Thyroid gland (tissue), 4 donors: Measurements from ENCODE around the gene COMT. TPM values are rescaled to one million over a fixed set of nuclear protein-coding genes. Genes with fewer than 3 reads are reported as not detected.

Source experiments
- DNase-seq, 2 donors: peaks; one replicate each; pipeline ENCODE4 v3.0.0-alpha.2; 2019
- H3K27ac ChIP-seq, 3 donors: fragments of 200-600 bp; sonication (generic); 1 replicate in 2 of 3; 2 replicates in 1 of 3; pipeline ENCODE4 v1.5.1; 2016 to 2019; ENCODE audit warnings: mild to moderate bottlenecking in 1 of 3, moderate library complexity in 1 of 3
- H3K27me3 ChIP-seq: fragments of 200-600 bp; sonication (generic); one replicate; pipeline ENCODE4 v1.5.1; 2019
- H3K36me3 ChIP-seq, 2 donors: fragments of 200-600 bp; sonication (generic); one replicate each; pipeline ENCODE4 v1.5.1; 2016 to 2019
- H3K4me1 ChIP-seq, 2 donors: fragments of 200-600 bp; sonication (generic); one replicate each; pipeline ENCODE4 v1.5.1; 2017 to 2019
- H3K4me3 ChIP-seq, 3 donors: fragments of 200-600 bp; sonication (generic); replicated peaks in 1 of 3; 1 replicate in 2 of 3; 2 replicates in 1 of 3; pipeline ENCODE4 v1.5.1; 2016; ENCODE audit warnings: mild to moderate bottlenecking in 1 of 3
- H3K9me3 ChIP-seq: fragments of 200-600 bp; sonication (generic); one replicate; pipeline ENCODE4 v1.5.1; 2017
- CTCF ChIP-seq, 6 experiments: fragments of 200-600 bp in 3 of 6; fragments of 450-650 bp in 3 of 6; sonication (generic) in 3 of 6; IDR thresholded peaks; one replicate each; pipeline ENCODE4 v1.5.1; 2016 to 2019; ENCODE audit warnings: antibody characterized with exemption in 6 of 6, mild to moderate bottlenecking in 2 of 6, inconsistent platforms in 1 of 6, moderate library complexity in 1 of 6
- POLR2A ChIP-seq, 2 donors: fragments of 450-650 bp; IDR thresholded peaks; one replicate each; pipeline ENCODE4 v1.6.1; 2017; ENCODE audit warnings: antibody characterized with exemption in 2 of 2, mild to moderate bottlenecking in 2 of 2, moderate library complexity in 1 of 2
- WGBS, 2 donors: methylation state at CpG; one replicate each; pipeline ENCODE4 v1.1.5; 2017; 5-methylcytosine and 5-hydroxymethylcytosine counted together
- intact Hi-C: fragments of 100-400 bp; cut with DNase I; formaldehyde crosslinking; loops from one replicate; pipeline ENCODE4 v1.15.1; 2023
- total RNA-seq, 4 donors: library from RNA; depleted of rRNA; stranded (reverse); fragments of >200 nt; gene quantifications; one replicate each; pipeline ENCODE4 v1.2.3, GENCODE V29; 2016

Gene COMT
- total RNA-seq, 4 donors from 2014 or later: 92.6 to 216 (median 138) TPM

GRCh38 chr22:19898831-19899567 is 42.6 kb upstream of the COMT start:
- Histone ChIP-seq H3K4me3 (no peak overlapping the region), H3K36me3 (peaks cover 3 to 10% of the 10 kb centered on the region in 2 donors), H3K9me3 (no peaks in the 10 kb centered on the region), H3K27ac (no peak overlapping the region), H3K27me3 (no peaks in the 10 kb centered on the region), H3K4me1 (no peaks in the 10 kb centered on the region)
- intact Hi-C loops: no loop called here
- WGBS, 2 donors: 89 to 91% methylated on average over 16 of the region's 16 CpGs
- TF ChIP-seq POLR2A (IDR thresholded peaks at IDR 0.05) (no peak), CTCF (IDR thresholded peaks at IDR 0.05) (no peak)
- no peak for DNase-seq

GRCh38 chr22:19900707-19901436 is 40.7 kb upstream of the COMT start:
- WGBS, 2 donors: 84 to 87% methylated on average over 8 to 10 of the region's 13 CpGs

GRCh38 chr22:19901577-19902244 is 39.9 kb upstream of the COMT start:
- no peak for DNase-seq
- H3K27ac ChIP-seq: no peak overlapping the region
- no peaks in the 10 kb centered on the region for H3K4me1 ChIP-seq
- no peak for TF ChIP-seq CTCF (IDR thresholded peaks at IDR 0.05)
- no peak for TF ChIP-seq POLR2A (IDR thresholded peaks at IDR 0.05)
- peaks cover 5 to 7% of the 10 kb centered on the region in 2 donors for H3K36me3 ChIP-seq
- 89 to 91% methylated on average over 11 of the region's 11 CpGs for WGBS, 2 donors
- no peaks in the 10 kb centered on the region for H3K9me3 ChIP-seq
- no peaks in the 10 kb centered on the region for H3K27me3 ChIP-seq
- H3K4me3 ChIP-seq: no peak overlapping the region
- intact Hi-C loops: no loop called here

More at GRCh38 chr22:19900707-19901436, 40.7 kb upstream of the COMT start:
- Histone ChIP-seq H3K4me3 (no peak overlapping the region), H3K4me1 (no peaks in the 10 kb centered on the region), H3K27ac (no peak overlapping the region), H3K27me3 (no peaks in the 10 kb centered on the region), H3K9me3 (no peaks in the 10 kb centered on the region), H3K36me3 (peaks cover 0 to 7% of the 10 kb centered on the region in 2 donors)
- intact Hi-C loops: no loop called here
- no peak for DNase-seq
- TF ChIP-seq CTCF (IDR thresholded peaks at IDR 0.05) (no peak), POLR2A (IDR thresholded peaks at IDR 0.05) (no peak)

GRCh38 chr22:19902245-19902715 is 39.3 kb upstream of the COMT start:
- Histone ChIP-seq H3K27me3 (no peaks in the 10 kb centered on the region), H3K9me3 (no peaks in the 10 kb centered on the region), H3K4me1 (no peaks in the 10 kb centered on the region), H3K27ac (no peak overlapping the region), H3K4me3 (no peak overlapping the region), H3K36me3 (peaks cover 5 to 7% of the 10 kb centered on the region in 2 donors)
- TF ChIP-seq CTCF (IDR thresholded peaks at IDR 0.05): no peak
- no peak for TF ChIP-seq POLR2A (IDR thresholded peaks at IDR 0.05)
- intact Hi-C loops: no loop called here
- 73 to 74% methylated on average over 2 to 4 of the region's 7 CpGs for WGBS, 2 donors
- DNase-seq: no peak
